ENCODE measurements around the gene ARHGDIB.

DNA sequence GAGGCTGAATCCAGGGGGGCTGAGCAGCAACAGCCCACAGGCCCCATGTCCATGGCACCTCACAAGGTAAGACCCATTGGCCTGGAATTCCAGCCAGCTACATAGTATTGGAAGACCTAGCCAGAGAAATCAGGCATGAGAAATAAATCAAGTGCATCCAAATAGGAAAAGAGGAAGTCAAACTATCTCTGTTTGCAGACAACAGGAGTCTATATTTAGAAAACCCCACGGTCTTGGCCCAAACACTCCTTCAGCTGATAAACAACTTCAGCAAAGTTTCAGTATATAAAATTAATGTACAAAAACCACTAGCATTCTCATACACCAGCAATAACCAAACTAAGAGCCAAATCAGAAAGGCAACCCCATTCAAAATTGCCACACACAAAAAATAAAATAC lies 28.4 kb upstream of the ARHGDIB start:
- TF ChIP-seq POLR2A (IDR thresholded peaks at IDR 0.05), result no peak
- TF ChIP-seq, protein P1, sequence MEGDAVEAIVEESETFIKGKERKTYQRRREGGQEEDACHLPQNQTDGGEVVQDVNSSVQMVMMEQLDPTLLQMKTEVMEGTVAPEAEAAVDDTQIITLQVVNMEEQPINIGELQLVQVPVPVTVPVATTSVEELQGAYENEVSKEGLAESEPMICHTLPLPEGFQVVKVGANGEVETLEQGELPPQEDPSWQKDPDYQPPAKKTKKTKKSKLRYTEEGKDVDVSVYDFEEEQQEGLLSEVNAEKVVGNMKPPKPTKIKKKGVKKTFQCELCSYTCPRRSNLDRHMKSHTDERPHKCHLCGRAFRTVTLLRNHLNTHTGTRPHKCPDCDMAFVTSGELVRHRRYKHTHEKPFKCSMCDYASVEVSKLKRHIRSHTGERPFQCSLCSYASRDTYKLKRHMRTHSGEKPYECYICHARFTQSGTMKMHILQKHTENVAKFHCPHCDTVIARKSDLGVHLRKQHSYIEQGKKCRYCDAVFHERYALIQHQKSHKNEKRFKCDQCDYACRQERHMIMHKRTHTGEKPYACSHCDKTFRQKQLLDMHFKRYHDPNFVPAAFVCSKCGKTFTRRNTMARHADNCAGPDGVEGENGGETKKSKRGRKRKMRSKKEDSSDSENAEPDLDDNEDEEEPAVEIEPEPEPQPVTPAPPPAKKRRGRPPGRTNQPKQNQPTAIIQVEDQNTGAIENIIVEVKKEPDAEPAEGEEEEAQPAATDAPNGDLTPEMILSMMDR (IDR thresholded peaks at IDR 0.05), result no peak

All from stomach (tissue), 4 donors.